NOMO-1 treated with dmso at 0.1 percent for 144 hours (cell line): ENCODE data around the gene GRIK1.
"Not testable (repeated sequence)": the region's sequence is repeated elsewhere in the genome, so short reads cannot be mapped to it uniquely, and the experiment has no call there.

Source experiments
- DNase-seq: peaks from one replicate; lab custom pipeline; 2025; ENCODE audit not compliant: unreplicated experiment; lab: John Stamatoyannopoulos, UW

Gene GRIK1

DNA sequence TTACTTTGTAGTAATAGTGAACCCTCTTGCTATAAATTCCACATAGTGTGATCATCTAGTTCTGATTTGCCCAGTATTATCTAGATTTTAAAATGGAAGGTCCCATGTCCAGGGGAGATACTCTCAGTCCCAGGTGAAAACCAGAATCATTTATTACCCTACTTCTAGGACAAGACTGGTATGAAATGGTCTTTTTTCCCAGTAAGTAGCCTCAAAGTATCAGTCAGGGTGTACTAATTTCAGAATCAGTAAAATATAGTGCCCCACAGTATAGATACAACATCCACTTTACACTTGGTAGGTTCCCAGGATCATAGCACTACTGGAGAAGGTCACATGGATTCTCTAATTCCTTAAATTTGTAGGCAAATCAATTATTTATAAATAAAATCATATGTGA, 318.3 kb downstream of the GRIK1 start:
- no peak for DNase-seq

DNA sequence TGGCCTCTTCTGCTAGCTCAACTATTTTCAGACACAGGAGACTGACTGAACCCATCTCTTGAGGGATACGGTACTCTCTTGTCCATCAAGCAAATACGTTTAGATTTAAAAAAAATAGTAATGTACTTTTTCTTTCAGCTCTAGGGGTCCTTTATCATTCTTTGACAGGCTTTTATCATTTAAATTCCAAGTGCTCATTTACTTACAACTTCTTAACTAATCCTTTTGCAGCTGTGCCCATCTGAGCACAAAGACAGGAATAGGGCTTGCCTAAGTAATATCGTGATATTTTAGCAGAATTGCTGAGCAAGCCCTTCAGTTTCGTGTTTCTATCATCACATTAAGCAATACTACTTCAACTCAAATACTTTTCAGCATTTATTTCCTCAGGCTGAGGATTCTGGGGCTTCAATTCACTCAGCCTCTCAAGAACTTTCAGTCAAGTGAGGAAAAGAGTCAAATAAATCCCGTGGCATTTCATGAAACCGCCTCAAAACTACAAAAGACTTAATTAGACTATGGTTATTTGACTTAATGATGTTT, 323.5 kb downstream of the GRIK1 start:
- no peak for DNase-seq

DNA sequence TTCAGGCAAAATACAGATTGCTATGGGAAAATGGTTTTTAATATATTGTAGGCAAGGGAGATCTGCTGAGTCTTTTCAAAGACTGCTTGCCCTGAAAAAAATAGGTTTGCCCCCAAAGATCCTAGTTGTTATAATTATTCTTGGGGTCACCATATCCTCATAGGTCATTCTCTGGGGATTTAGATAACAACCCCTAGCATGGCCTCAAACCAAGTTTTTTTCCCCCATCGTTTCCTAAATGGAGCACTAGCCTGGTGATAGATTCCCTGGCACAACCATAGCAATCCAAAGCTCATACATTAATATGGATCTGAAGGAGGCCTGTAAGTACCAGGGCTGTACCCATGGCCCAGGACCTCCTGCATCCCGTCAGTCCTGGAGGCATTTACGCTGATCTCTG, 325.9 kb downstream of the GRIK1 start:
- no peak for DNase-seq

DNA sequence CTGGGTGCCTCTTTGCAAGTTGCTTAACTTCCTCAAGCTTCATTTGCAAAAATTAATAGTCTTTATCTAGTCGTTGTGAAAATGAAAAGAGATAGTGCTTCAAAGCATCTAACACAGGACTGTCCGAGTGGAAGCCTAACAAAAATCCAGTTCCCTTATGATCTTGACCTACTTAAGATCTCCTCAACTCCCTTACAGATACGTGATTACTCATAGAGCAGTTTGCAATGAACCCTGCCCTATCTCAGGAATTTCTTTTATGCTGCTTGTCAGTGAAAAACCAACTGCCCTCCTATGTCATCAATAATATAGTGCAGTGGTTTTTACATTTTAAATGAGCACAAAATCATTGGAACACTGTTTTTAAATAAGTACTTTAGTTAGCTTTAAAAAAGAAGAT, 326.8 kb downstream of the GRIK1 start:
- no peak for DNase-seq

DNA sequence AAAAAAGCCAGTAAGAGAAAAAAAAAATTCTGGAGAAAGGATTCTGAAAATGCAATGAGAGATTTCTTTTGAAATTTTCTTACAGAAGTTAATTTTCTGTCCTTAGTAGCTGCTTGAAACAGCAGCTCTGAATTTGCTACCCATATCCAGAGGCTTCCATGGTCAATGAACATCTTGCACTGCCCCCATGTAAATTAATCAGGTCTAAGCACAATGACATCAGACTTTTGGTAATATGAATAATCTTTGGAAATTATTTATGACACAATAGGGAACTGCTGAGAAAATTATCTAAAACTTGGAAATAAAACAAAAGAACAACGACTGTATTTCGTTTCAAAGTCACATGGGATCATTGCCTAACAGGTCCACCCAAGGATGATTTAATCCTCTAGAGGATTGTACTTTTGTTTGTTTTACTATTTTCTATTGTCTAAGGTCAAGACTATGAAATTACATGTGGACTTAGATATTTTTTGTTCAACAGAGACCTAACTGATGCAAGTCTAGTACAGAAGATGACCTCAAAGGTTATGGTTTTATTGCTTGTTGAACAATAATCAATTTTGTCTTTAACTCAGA, 328.9 kb downstream of the GRIK1 start:
- no peak for DNase-seq

DNA sequence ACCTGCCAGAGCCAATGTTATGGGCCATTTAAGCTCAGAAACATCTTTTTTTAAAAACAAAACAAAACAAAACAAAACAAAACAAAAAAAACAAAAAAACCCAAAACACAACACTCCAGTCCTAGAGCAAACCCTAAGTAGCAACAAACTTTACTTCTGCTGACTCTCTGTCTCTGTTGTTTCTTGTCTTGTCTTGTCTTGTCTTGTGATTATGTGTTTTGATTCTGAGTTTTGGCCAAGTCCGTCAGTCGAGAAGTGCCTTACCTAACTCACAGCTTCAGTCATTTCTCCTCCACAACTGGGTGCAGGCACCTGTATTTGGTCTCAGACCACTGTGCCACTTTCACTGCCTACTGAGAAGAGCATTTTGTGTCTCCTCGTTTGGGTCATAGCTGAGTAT, 333.2 kb downstream of the GRIK1 start:
- no peak for DNase-seq

DNA sequence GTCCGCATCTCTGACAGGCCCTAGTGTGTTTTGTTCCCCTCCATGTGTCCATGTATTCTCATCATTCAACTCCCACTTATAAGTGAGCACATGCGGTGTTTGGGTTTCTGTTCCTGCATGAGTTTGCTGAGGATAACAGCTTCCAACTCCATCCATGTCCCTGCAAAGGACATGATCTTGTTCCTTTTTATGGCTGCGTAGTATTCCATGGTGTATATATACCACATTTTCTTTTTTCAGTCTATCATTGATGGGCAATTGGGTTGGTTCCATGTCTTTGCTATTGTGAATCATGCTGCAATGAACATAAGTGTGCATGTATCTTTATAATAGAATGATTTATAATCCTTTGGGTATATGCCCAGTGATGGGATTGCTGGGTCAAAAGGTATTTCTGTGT, 334.6 kb downstream of the GRIK1 start:
- not testable (repeated sequence) for DNase-seq

DNA sequence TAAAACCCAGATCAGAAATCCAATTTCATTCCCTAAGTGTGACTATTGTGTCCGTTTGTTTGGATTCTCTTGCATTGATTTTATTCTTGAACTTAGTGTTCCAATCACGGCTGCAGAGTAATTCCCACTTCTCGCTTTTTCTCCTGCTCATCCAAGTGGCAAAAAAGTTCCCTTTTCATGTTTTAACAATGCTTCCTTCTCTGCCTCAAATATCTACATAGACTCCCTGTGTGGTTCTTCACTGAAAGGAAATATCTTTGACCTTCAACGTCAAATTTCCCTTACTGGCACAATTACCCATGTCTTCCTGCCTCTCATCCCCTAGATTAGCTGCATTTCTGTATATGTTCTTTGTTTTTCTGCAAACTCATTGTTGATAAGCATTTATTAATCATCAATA, 335.7 kb downstream of the GRIK1 start:
- DNase-seq, result no peak

DNA sequence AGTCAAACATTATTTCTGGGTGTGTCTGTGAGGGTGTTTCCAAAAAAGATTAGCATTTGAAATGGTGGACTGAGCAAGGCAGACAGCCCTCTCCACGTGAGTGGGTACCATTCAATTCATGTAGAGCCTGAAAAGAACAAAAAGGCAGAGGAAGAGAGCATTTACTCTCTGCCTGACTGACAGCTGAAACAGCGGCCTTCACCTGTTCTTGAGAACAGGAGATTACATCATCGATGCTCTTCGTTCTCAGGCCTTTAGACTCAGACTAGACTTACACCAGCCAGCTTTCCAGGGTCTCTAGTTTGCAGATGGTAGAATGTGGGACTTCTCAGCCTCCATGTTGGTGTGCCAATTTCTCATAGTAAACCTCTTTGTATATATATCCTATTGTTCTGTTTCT, 338.7 kb downstream of the GRIK1 start:
- no peak for DNase-seq

DNA sequence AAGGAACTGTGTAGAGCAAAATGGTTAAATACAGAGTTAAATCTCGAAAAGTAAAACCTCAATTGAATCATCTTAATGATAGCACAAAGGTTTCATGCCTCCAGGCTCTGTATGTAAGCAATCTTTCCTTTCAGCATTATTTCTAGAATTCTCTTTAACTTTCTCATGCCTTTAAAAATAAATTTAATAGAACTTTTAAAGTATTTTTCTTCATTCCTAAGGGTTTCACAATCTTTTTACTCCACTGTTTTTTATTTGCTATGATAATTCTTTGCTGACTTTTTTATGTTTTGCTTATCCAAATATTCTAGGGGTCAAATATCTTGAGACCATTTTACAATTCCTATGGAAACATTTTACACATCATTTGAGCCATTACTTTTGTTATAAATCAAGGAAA, 353.1 kb downstream of the GRIK1 start:
- no peak for DNase-seq

DNA sequence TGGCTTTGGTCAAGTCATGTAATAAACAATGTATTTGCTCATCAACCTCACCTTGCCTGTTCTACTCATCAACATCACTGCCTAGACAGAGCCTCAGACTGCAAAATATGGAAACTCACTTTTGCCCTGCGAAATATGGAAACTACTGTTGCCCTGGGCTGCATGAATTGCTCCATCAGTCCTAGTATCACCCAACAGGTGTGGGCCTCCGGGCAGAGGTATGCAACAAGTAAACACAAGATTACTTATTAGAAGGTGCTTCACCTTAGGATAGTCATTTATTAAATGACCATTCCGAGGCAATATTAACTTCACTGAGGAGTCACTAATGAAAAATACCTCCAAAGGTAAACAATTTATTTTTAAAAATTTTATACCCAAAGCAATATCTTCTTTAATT, 354.3 kb downstream of the GRIK1 start:
- no peak for DNase-seq

DNA sequence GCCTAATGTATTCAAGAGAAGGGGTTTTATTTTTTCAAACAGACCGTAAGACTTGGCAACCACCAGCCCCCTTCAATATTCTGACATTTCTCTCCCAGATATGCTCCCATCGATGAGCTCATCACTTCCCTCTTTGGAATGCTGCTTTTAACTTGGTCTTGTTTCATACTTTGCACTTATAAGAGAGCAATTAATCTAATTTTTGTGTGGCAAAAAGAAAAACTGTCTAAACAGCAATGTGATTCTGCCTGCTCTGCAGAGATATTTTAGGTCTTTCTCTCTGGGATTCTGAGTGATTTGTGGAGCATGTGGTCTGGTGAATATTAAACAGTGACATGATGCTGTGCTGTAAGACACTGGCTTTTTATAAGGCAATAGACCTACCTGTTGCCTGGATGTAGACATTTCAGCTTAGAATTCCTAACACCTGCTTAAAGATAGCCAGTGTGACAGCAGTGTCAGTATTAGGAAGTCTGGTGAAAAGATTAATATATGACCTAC, 356.3 kb downstream of the GRIK1 start:
- DNase-seq, result no peak

DNA sequence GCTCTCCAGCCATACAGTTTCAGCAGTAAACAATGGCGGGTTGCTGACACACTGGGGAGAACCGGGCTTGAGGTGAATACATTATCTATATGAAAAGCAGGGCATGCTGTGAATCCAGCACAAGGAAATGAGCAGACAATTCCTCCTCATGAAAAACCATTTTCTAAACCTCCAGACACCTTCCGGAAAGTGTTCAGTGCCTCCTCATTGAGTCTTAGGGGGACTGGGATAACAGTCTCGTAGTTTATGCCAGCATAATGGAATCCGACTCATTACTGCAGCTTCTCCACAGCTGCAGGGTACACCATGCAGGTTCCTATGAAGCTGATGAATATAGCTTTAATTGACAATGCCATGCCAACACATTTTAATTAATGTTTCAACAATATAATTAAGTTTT, 356.9 kb downstream of the GRIK1 start:
- DNase-seq, result no peak

DNA sequence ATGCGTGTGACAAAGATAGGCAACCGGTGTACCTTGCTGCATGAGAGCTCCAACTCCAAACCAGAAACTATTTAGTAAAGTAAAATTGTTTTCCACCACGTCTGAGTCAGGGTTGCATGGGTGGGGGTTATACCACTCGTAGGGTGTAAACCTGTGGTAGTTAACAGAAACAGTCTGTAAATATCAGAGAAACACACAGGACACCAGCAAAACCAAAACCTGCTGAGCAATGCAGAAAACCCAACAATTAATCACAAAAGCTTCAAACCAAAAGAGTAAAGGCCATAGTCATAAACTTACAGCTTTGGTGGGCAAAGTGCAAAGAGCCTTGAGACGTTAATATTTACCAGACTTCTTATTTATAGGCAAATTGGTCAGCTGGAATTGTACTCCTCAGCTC, 358.4 kb downstream of the GRIK1 start:
- DNase-seq, result no peak

DNA sequence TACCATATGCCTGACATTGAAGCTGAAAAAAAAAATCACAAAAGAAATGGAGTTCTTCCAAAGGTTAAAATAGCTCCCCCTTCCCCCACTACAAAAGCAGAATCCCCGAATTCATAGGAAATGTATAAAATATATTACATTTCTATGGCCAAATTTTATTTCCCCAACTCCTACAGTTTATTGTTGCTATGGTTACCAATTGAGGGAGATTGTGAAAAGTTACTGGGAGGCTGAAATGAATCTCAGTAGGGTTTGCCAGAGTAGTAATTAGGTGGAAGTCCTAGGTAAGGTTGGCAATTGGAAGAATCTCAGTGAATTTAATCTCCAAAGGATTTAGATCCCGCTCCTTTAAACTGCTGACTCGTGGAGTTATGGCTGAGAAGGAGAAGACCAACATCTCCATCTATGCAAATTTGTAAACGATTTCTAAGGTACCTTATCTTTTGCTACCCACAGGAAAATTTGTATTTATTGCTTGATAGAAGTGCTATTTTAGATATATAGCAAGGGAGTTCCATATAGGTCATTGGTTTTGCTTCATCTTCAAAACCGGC, 359.0 kb downstream of the GRIK1 start:
- no peak for DNase-seq

DNA sequence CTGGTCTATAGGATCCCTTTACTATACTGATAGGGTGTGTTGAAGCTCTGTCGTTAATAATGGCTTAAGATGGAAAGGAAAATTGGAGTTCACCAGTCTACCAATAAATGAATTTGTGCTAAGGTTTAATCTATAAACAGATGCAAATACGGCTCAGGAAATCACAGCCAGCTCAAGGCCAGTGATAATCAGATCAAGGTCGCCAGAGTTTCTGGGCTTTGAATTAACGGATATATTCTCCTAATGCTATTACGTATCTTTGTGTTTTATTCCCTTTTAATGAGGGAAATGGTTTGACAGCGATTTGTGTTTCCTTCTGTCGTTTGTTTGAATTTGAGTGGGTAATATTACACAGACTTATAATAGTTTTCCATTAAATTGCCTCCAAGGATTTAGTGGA, 361.5 kb downstream of the GRIK1 start:
- no peak for DNase-seq

DNA sequence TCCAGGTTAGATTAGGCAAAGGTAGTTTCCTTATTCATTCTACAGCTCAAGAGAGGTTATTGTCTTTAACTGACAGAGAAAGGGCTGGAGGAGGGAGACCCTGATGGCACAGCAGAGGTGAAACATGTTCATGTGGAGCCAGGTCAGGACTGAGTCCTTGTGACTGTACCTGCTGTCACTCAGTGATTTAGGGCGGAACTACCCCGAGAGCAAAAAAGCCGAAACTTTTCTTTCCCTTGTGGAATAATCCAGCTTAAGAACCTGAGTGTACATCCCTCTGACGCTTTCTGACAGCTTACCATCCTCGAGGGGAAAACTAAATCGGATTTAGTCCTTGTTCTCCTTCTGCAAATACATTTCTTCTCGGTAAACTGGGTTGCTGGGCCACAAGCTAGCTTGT, 367.8 kb downstream of the GRIK1 start:
- no peak for DNase-seq

DNA sequence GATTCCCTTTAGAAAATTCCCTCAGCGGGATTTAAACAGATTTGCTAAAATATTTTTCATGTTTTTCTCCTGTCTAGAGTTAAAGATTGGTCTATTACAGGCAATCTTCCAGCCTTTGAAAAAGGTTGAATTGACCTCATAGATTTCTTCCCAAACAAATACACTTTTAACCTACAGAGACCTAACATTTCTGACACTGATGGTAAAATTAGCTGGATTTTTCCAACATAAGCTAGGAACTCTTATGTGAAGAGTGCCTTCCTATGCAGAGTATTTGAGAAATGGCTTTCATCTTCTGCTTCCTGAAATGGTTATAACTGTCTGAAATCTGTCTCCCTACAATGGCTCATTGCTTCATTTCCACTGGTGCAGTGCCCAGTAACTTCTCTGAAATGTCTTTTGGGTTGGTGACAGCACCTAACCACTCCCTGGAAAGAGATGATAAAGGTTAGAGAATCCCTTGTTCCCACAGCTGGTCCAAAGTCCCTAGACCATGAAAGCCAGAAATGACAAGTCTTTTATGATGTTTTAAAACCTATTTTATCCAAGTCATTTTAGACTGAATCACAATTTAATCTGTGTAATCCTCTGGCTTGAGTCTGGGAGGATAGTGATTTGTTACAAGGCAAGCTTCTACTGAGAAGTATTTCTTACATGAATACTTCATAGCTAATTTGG, 371.6 kb downstream of the GRIK1 start:
- DNase-seq, result no peak

DNA sequence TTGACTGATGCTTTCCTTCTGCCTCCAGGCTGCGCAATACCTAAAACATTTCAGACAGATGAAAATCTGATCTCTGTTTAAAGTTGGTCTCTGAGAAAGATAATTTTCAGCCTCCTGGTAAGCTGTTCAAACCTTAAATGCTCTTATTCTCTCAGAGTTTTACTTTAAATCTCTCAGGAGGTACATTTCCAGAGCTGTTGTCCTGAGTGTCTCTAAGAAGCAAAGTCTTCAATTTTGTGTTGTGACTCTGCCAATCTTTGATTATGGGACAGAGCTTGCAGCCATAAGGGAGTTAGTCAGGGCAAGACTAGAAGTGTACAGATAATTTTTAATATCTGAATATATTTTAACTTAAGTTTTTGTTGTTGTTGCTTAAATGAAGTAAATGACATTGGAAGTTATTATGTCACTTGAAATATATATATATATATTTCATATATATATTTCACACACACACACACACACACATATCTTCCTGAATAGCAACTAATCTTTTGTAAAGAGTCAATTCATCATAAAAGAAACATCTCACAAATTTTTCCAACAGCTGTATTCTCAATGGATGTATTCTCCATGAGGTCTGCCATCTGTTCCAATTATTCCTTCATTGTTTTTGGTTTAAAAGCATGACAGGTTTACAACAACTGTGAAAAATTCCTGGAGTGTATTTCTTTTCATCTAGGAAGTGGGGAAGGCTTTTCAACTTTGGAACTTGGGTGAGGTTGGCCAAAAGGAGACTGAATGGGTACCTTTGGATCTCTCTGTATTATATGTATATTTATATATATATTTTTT, 381.7 kb downstream of the GRIK1 start:
- no peak for DNase-seq

DNA sequence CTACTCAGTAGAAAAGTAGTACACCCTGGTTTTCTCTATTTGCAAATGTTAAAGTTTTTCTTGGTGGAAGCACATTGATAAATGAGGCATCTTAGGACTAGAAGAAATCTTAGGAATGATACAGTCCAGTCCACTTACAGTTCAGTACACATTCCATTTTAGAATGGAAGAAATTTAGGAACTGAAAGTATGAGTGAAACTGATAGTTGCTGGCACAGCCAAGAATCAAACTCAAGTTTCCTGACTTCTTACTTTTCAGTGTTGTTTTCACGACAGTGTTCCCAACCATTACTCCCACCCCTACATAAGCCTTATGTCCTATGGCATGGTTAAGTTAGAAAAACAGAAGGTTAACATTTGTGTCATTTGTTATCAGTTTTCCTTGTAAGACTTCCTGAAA, 382.6 kb downstream of the GRIK1 start:
- no peak for DNase-seq

DNA sequence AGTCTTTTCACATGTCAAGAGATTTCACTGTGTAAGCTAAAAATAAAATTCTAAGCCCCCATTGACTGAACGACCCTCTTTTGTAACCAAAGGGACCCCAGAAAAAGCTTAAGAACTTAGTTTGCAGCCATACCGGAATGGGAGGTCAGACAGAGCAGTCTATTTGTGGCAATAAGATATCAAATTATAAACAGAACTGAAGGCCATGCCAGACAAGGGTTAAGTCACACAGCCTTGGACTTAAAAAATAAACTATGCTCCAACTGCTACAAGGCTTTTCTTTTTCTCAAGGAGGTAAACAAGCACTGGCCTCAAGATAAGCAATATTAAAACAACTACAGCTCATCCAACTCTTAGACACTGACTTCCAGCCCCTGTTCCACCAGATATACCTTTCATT, 384.2 kb downstream of the GRIK1 start:
- DNase-seq, result no peak

DNA sequence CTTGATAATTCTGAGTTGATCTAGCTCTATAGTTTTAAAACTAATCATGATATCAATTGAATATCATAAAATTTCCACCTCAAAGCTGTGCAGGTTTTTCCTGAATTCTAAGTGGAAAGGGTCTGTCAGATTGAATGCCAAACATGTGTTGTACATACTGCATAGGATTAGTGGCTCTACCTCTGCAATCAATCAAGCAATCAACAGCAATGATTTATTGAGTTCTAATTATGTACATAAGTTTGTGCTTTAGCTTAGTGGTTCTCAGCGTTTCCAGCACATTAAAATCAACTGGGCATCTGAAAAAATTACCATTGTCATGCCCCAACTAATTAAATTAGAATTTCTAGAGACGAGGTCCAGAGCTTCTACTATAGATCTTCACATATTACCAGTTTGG, 389.6 kb downstream of the GRIK1 start:
- no peak for DNase-seq
